ENCODE data around the gene CLDN6. TPM values are rescaled to one million over a fixed set of nuclear protein-coding genes. Genes with fewer than 3 reads are reported as not detected.

Gene CLDN6
- total RNA-seq, 1 donor from 2014 or later, result 33.0 TPM

GRCh38 chr16:3015865-3016521 lies 2.0 kb downstream of the CLDN6 start:
- H3K9me3 Mint-ChIP-seq (ENCODE audit: unreplicated experiment), result no peaks in the 10 kb centered on the region
- no peak for DNase-seq (ENCODE audit: low spot score)
- H3K27ac Mint-ChIP-seq (ENCODE audit: unreplicated experiment), result no peak overlapping the region
- TF ChIP-seq, protein P1, sequence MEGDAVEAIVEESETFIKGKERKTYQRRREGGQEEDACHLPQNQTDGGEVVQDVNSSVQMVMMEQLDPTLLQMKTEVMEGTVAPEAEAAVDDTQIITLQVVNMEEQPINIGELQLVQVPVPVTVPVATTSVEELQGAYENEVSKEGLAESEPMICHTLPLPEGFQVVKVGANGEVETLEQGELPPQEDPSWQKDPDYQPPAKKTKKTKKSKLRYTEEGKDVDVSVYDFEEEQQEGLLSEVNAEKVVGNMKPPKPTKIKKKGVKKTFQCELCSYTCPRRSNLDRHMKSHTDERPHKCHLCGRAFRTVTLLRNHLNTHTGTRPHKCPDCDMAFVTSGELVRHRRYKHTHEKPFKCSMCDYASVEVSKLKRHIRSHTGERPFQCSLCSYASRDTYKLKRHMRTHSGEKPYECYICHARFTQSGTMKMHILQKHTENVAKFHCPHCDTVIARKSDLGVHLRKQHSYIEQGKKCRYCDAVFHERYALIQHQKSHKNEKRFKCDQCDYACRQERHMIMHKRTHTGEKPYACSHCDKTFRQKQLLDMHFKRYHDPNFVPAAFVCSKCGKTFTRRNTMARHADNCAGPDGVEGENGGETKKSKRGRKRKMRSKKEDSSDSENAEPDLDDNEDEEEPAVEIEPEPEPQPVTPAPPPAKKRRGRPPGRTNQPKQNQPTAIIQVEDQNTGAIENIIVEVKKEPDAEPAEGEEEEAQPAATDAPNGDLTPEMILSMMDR (IDR thresholded peaks at IDR 0.05; ENCODE audit: unreplicated experiment), result no peak
- peak overlapping the region; percentile 67 for H3K4me3 Mint-ChIP-seq (ENCODE audit: unreplicated experiment)
- H3K27me3 Mint-ChIP-seq (ENCODE audit: unreplicated experiment), result peaks cover 19% of the 10 kb centered on the region
- H3K4me1 Mint-ChIP-seq (ENCODE audit: unreplicated experiment), result peaks cover 4% of the 10 kb centered on the region
- H3K36me3 Mint-ChIP-seq (ENCODE audit: low read depth, unreplicated experiment), result peaks cover 5% of the 10 kb centered on the region

- peaks cover 18% of the 10 kb centered on the region for H3K27me3 Mint-ChIP-seq (ENCODE audit: unreplicated experiment)
- no peak overlapping the region for H3K4me3 Mint-ChIP-seq (ENCODE audit: unreplicated experiment)
- DNase-seq (ENCODE audit: low spot score), result no peak
- peaks cover 4% of the 10 kb centered on the region for H3K4me1 Mint-ChIP-seq (ENCODE audit: unreplicated experiment)
- H3K27ac Mint-ChIP-seq (ENCODE audit: unreplicated experiment), result no peak overlapping the region
- peaks cover 5% of the 10 kb centered on the region for H3K36me3 Mint-ChIP-seq (ENCODE audit: low read depth, unreplicated experiment)
- TF ChIP-seq, protein P1 (IDR thresholded peaks at IDR 0.05; ENCODE audit: unreplicated experiment), result no peak
- H3K9me3 Mint-ChIP-seq (ENCODE audit: unreplicated experiment), result no peaks in the 10 kb centered on the region
Measured at GRCh38 chr16:3014971-3015370, 3.0 kb downstream of the CLDN6 start.

DNA sequence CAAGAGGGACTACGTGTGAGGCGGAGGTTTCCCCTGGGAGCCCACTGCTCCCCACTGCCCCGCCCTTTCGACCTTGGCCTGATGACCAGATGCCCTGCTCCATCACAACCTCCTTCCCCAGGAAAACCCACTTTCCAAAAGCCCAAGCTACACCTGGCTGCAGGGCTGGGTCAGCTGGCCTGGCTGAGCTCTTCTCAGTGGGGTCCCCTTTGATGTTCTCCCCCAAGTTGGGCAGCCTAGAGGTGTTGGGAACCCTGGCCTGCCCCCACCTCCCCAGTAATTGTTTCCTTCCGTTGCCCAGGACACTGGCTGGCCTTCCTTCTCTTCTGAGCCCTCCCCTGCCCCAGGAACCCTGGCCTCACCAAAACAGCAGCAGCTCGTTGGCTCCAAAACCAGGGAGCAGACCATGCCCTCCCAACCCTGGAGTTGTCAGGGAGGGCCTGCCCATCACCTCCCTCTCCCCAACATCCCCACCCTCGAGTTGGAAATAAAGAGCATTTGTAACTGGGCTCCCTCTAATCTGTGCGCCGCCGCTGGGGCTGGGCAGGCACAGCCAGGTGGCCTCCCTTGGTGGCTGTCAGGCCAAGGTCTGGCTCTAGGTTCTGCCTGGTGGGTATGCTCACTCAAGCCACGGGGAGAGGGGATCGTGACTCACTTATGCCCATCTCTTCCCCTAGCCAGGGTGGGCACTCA lies 3.8 kb downstream of the CLDN6 start:
- peaks cover 5% of the 10 kb centered on the region for H3K36me3 Mint-ChIP-seq (ENCODE audit: low read depth, unreplicated experiment)
- TF ChIP-seq, protein P1 (IDR thresholded peaks at IDR 0.05; ENCODE audit: unreplicated experiment), result no peak
- peak overlapping the region; percentile 24 for H3K27ac Mint-ChIP-seq (ENCODE audit: unreplicated experiment)
- H3K27me3 Mint-ChIP-seq (ENCODE audit: unreplicated experiment), result peaks cover 16% of the 10 kb centered on the region
- no peak for DNase-seq (ENCODE audit: low spot score)
- no peak overlapping the region for H3K4me3 Mint-ChIP-seq (ENCODE audit: unreplicated experiment)
- peaks cover 2% of the 10 kb centered on the region for H3K4me1 Mint-ChIP-seq (ENCODE audit: unreplicated experiment)
- no peaks in the 10 kb centered on the region for H3K9me3 Mint-ChIP-seq (ENCODE audit: unreplicated experiment)

DNA sequence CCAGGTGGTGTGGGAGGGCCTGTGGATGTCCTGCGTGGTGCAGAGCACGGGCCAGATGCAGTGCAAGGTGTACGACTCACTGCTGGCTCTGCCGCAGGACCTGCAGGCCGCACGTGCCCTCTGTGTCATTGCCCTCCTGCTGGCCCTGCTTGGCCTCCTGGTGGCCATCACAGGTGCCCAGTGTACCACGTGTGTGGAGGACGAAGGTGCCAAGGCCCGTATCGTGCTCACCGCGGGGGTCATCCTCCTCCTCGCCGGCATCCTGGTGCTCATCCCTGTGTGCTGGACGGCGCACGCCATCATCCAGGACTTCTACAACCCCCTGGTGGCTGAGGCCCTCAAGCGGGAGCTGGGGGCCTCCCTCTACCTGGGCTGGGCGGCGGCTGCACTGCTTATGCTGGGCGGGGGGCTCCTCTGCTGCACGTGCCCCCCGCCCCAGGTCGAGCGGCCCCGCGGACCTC lies 4.5 kb downstream of the CLDN6 start:
- DNase-seq (ENCODE audit: low spot score), result no peak
- TF ChIP-seq, protein P1 (IDR thresholded peaks at IDR 0.05; ENCODE audit: unreplicated experiment), result no peak
- Mint-ChIP-seq H3K9me3 (ENCODE audit: unreplicated experiment) (no peaks in the 10 kb centered on the region), H3K27ac (ENCODE audit: unreplicated experiment) (no peak overlapping the region), H3K36me3 (ENCODE audit: low read depth, unreplicated experiment) (peaks cover 5% of the 10 kb centered on the region), H3K4me3 (ENCODE audit: unreplicated experiment) (no peak overlapping the region), H3K27me3 (ENCODE audit: unreplicated experiment) (peaks cover 16% of the 10 kb centered on the region), H3K4me1 (ENCODE audit: unreplicated experiment) (peaks cover 6% of the 10 kb centered on the region)
